HG03025 (cell line): ENCODE results near the gene PRDM12.
A peak's percentile ranks its signal among the peaks of the same experiment; 100 is the strongest.

Experiments used
- ATAC-seq: cut with Tn5 transposase; IDR thresholded peaks from one replicate; pipeline ENCODE4 v1.9.1; 2021; ENCODE audit warnings: mild to moderate bottlenecking, moderate library complexity; ENCODE audit not compliant: unreplicated experiment, low FRiP score

Gene PRDM12

GRCh38 chr9:130713286-130713960 is 49.0 kb downstream of the PRDM12 start:
- peak; percentile 3 for ATAC-seq

- ATAC-seq: no peak
These were observed 50.3 kb downstream of the PRDM12 start for GRCh38 chr9:130714586-130715110.

GRCh38 chr9:130715270-130715669 is 50.9 kb downstream of the PRDM12 start:
- ATAC-seq: no peak

GRCh38 chr9:130718562-130718961 is 54.2 kb downstream of the PRDM12 start:
- ATAC-seq: no peak

- ATAC-seq: no peak
These were observed 56.4 kb downstream of the PRDM12 start for GRCh38 chr9:130720762-130721161.

GRCh38 chr9:130728721-130729120 is 64.3 kb downstream of the PRDM12 start:
- no peak for ATAC-seq

- ATAC-seq: no peak
These were observed 64.8 kb downstream of the PRDM12 start for GRCh38 chr9:130729145-130729544.

GRCh38 chr9:130731355-130731754 is 67.0 kb downstream of the PRDM12 start:
- ATAC-seq: no peak

GRCh38 chr9:130732136-130732535 is 67.7 kb downstream of the PRDM12 start:
- ATAC-seq: no peak
